ENCODE measurements around the gene NEK10.

GRCh38 chr3:27345493-27345892 is 23.7 kb downstream of the NEK10 start:
- TF ChIP-seq CTCF (IDR thresholded peaks at IDR 0.05): no peak
- no peak for TF ChIP-seq POLR2A (IDR thresholded peaks at IDR 0.05)
